ENCODE data around the gene PML. TPM values are rescaled to one million over a fixed set of nuclear protein-coding genes. Genes with fewer than 3 reads are reported as not detected.
A peak's percentile ranks its signal among the peaks of the same experiment; 100 is the strongest.

PML gene
- 10 to 100 TPM; 22.6 to 36.4 (median 28.7) TPM for polyA plus RNA-seq (ENCODE audit: insufficient read length in 10 of 10)
- long read RNA-seq, donor 1, full-length matches to known transcripts, result 5 of 5 reads
- long read RNA-seq, donor 1, partial matches to known transcripts, result 0 of 5 reads
- long read RNA-seq, donor 1, other reads (novel, unspliced or antisense), result 0 of 5 reads
- long read RNA-seq, donor 2, full-length matches to known transcripts, result 2 of 2 reads
- long read RNA-seq, donor 2, partial matches to known transcripts, result 0 of 2 reads
- long read RNA-seq, donor 2, other reads (novel, unspliced or antisense), result 0 of 2 reads
- long read RNA-seq, donor 3, result 0 reads
- long read RNA-seq, donor 4, partial matches to known transcripts, result 0 of 1 reads
- long read RNA-seq, donor 4, other reads (novel, unspliced or antisense), result 0 of 1 reads
- long read RNA-seq, donor 5, full-length matches to known transcripts, result 5 of 10 reads
- long read RNA-seq, donor 5, partial matches to known transcripts, result 5 of 10 reads
- long read RNA-seq, donor 5, other reads (novel, unspliced or antisense), result 0 of 10 reads
- long read RNA-seq, donor 6, full-length matches to known transcripts, result 4 of 9 reads
- long read RNA-seq, donor 6, partial matches to known transcripts, result 5 of 9 reads
- long read RNA-seq, donor 6, other reads (novel, unspliced or antisense), result 0 of 9 reads
- long read RNA-seq, donor 7, full-length matches to known transcripts, result 3 of 3 reads
- long read RNA-seq, donor 7, partial matches to known transcripts, result 0 of 3 reads
- long read RNA-seq, donor 7, other reads (novel, unspliced or antisense), result 0 of 3 reads
- long read RNA-seq, donor 8, full-length matches to known transcripts, result 2 of 2 reads
- long read RNA-seq, donor 8, partial matches to known transcripts, result 0 of 2 reads
- long read RNA-seq, donor 8, other reads (novel, unspliced or antisense), result 0 of 2 reads
- long read RNA-seq, donor 9, result 0 reads

- peak; percentile 96 to 98 (median 96) for DNase-seq
Observed at GRCh38 chr15:73994413-73994883, at the start of gene PML. Gene PML (plus strand): TSS chr15:73994716. CDS start chr15:73994813, 97 bp downstream.

- DNase-seq, result no peak
Observed at GRCh38 chr15:73945130-73945508, 49.4 kb upstream of the PML start.

- no peak for DNase-seq
Observed at GRCh38 chr15:73946046-73946721, 48.3 kb upstream of the PML start.

- no peak for DNase-seq
Observed at GRCh38 chr15:73946795-73947370, 47.6 kb upstream of the PML start.

- DNase-seq, result no peak
Observed at GRCh38 chr15:73947651-73948050, 46.9 kb upstream of the PML start.

GRCh38 chr15:73948396-73948795, 46.1 kb upstream of the PML start:
- DNase-seq, result no peak

- DNase-seq, result no peak
Observed at GRCh38 chr15:73948982-73949381, 45.5 kb upstream of the PML start.

- no peak for DNase-seq
Observed at GRCh38 chr15:73949496-73949895, 45.0 kb upstream of the PML start.

- DNase-seq, result no peak
Observed at GRCh38 chr15:73950479-73950830, 44.1 kb upstream of the PML start.

GRCh38 chr15:73950831-73951561, 43.5 kb upstream of the PML start:
- peak; percentile 91 to 95 (median 91) for DNase-seq

- no peak for DNase-seq
Observed at GRCh38 chr15:73951601-73952000, 42.9 kb upstream of the PML start.

- DNase-seq, result no peak
Observed at GRCh38 chr15:73952171-73952912, 42.2 kb upstream of the PML start.

GRCh38 chr15:73952913-73953750, 41.4 kb upstream of the PML start:
- no peak for DNase-seq

GRCh38 chr15:73954188-73955145, 40.0 kb upstream of the PML start:
- no peak for DNase-seq

- DNase-seq, result no peak
Observed at GRCh38 chr15:73955326-73955725, 39.2 kb upstream of the PML start.

- DNase-seq, result no peak
Observed at GRCh38 chr15:73955861-73956742, 38.4 kb upstream of the PML start.

- no peak for DNase-seq
Observed at GRCh38 chr15:73956743-73957135, 37.8 kb upstream of the PML start.
